BJ (cell line): ENCODE data around the gene CORO2A. TPM values are rescaled to one million over a fixed set of nuclear protein-coding genes. Genes with fewer than 3 reads are reported as not detected.

Experiments used
- CTCF ChIA-PET: fragments of 350-600 bp; formaldehyde crosslinking; extraction: SDS; loops from one replicate; lab custom pipeline; 2021; ENCODE audit warnings: antibody characterized with exemption, inconsistent platforms; lab: Yijun Ruan, JAX
- POLR2A ChIA-PET: fragments of 300-600 bp; sonication (Branson Sonifier 250); formaldehyde crosslinking; extraction: SDS; loops from one replicate; lab custom pipeline; 2021; ENCODE audit warnings: antibody characterized with exemption; lab: Charles Lee
- DNase-seq: peaks from one replicate; pipeline ENCODE4 v3.0.0-alpha.2; 2011; ENCODE audit warnings: low read depth
- H3K27me3 ChIP-seq: 2 replicates; pipeline ENCODE4 v1.6.0; 2011; ENCODE audit warnings: low read length; ENCODE audit not compliant: control insufficient read depth, insufficient read depth
- H3K36me3 ChIP-seq: 2 replicates; pipeline ENCODE4 v1.5.1; 2011; ENCODE audit warnings: low read length; ENCODE audit not compliant: control insufficient read depth, insufficient read depth
- H3K4me3 ChIP-seq: 2 replicates; pipeline ENCODE4 v1.5.1; 2011; ENCODE audit warnings: low read depth, mild to moderate bottlenecking, control low read depth, low read length
- polyA plus RNA-seq: library from polyadenylated mRNA; depleted of rRNA; stranded (reverse); fragments of >200 nt; gene quantifications from 2 replicates; pipeline ENCODE4 v1.2.3, GENCODE V29; 2011
- TF ChIP-seq, protein P1 (sequence below): IDR thresholded peaks from 2 replicates; pipeline ENCODE4 v1.5.1; 2011; ENCODE audit warnings: low read depth, mild to moderate bottlenecking, control low read depth, inconsistent platforms, low read length, moderate library complexity; ENCODE audit not compliant: insufficient read depth

The CORO2A gene
- polyA plus RNA-seq, 1 experiment, result 1.5 TPM

DNA sequence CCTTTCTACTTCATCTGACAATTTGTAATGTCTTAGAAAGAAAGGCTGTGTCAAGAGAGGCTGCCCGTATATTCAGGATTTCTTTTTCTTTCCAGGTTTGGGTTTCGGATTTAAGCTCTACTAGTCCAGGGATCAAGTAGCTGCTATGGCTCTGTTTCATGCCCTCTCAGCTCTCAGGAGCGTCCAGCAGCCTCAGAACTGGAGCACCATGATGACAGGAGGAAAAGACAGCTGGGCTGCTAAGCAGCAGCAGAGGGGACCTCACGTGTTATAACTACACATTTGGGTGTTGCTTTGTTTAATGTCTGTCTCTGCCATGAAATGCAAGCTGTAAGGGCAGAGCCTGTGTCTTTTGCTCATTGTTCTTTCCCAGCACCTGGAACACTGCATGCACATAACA is 34.5 kb upstream of the CORO2A start:
- H3K36me3 ChIP-seq, result peaks cover 15% of the 10 kb centered on the region
- CTCF ChIA-PET, result interaction anchor here (1.9 kb wide), 1 partner anchor 24 kb away, joined by 9 read pairs; no protein-coding TSS in a partner anchor
- POLR2A ChIA-PET, result no interaction called here
- TF ChIP-seq, protein P1, sequence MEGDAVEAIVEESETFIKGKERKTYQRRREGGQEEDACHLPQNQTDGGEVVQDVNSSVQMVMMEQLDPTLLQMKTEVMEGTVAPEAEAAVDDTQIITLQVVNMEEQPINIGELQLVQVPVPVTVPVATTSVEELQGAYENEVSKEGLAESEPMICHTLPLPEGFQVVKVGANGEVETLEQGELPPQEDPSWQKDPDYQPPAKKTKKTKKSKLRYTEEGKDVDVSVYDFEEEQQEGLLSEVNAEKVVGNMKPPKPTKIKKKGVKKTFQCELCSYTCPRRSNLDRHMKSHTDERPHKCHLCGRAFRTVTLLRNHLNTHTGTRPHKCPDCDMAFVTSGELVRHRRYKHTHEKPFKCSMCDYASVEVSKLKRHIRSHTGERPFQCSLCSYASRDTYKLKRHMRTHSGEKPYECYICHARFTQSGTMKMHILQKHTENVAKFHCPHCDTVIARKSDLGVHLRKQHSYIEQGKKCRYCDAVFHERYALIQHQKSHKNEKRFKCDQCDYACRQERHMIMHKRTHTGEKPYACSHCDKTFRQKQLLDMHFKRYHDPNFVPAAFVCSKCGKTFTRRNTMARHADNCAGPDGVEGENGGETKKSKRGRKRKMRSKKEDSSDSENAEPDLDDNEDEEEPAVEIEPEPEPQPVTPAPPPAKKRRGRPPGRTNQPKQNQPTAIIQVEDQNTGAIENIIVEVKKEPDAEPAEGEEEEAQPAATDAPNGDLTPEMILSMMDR, result no peak
- no peaks in the 10 kb centered on the region for H3K27me3 ChIP-seq
- no peak for DNase-seq
- H3K4me3 ChIP-seq, result no peak overlapping the region

- no peaks in the 10 kb centered on the region for H3K27me3 ChIP-seq
- no peak overlapping the region for H3K4me3 ChIP-seq
- DNase-seq, result peak; percentile 26
- peaks cover 15% of the 10 kb centered on the region for H3K36me3 ChIP-seq
- TF ChIP-seq, protein P1, result no peak
- CTCF ChIA-PET, result interaction anchor here (1.0 to 1.9 kb wide), 2 partner anchors 25 to 549 kb away, joined by 3 to 9 read pairs; no protein-coding TSS in a partner anchor
- POLR2A ChIA-PET, result no interaction called here
Observed at GRCh38 chr9:98226516-98226915, 34.1 kb upstream of the CORO2A start.

DNA sequence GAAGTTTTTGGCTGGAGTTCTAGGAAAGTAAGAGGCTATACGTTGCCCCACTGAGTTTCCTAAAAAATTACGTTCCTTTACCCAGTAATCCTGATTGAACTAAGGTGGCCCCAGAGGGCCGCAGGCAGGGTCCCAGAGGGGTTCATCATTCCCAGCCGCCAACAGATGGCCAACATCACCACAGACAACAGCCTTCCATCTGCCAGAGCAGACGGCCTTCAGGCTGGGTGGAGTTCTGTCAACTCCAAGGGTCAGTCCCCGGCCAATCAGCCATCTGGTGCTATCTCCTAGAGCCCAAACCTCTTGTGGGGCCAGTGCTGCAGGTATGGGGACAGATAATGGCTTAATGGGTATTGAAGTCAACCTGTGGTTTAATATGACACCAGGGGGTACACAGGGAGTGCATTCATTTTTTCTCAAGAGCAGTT is 32.6 kb upstream of the CORO2A start:
- ChIA-PET CTCF (interaction anchor here (1.3 kb wide), 1 partner anchor 9 kb away, joined by 5 read pairs; no protein-coding TSS in a partner anchor), POLR2A (no interaction called here)

GRCh38 chr9:98222885-98223691 is 30.7 kb upstream of the CORO2A start:
- ChIA-PET POLR2A (interaction anchor here (1.0 kb wide), 1 partner anchor 32 kb away, joined by 4 read pairs; the partner anchor contains the start of gene TBC1D2), CTCF (interaction anchor here (0.9 to 4.1 kb wide), 5 partner anchors 12 to 553 kb away, joined by 3 to 26 read pairs (median 4); no protein-coding TSS in a partner anchor)
- Histone ChIP-seq H3K27me3 (no peaks in the 10 kb centered on the region), H3K4me3 (no peak overlapping the region), H3K36me3 (peaks cover 20% of the 10 kb centered on the region)
- DNase-seq, result peak; percentile 99
- TF ChIP-seq, protein P1, result no peak

More for the DNA sequence above, 32.6 kb upstream of the CORO2A start:
- Histone ChIP-seq H3K27me3 (no peaks in the 10 kb centered on the region), H3K4me3 (no peak overlapping the region), H3K36me3 (peaks cover 21% of the 10 kb centered on the region)
- no peak for DNase-seq
- TF ChIP-seq, protein P1, result no peak

- peaks cover 16% of the 10 kb centered on the region for H3K36me3 ChIP-seq
- CTCF ChIA-PET, result interaction anchor here (0.7 to 4.1 kb wide), 4 partner anchors 9 to 43 kb away, joined by 3 to 26 read pairs (median 4); partner anchors contain the start of gene TBC1D2
- H3K27me3 ChIP-seq, result no peaks in the 10 kb centered on the region
- TF ChIP-seq, protein P1, result no peak
- H3K4me3 ChIP-seq, result no peak overlapping the region
- DNase-seq, result no peak
- POLR2A ChIA-PET, result no interaction called here
Observed at GRCh38 chr9:98220911-98221310, 28.5 kb upstream of the CORO2A start.
